ENCODE data around the gene KCTD15. TPM values are rescaled to one million over a fixed set of nuclear protein-coding genes. Genes with fewer than 3 reads are reported as not detected.

The KCTD15 gene
- total RNA-seq, 3 donors from 2014 or later, result 8.0 to 42.3 (median 10.1) TPM

- intact Hi-C loops (cut with DNase I, micrococcal nuclease), result no loop called here
- TF ChIP-seq, protein P1, sequence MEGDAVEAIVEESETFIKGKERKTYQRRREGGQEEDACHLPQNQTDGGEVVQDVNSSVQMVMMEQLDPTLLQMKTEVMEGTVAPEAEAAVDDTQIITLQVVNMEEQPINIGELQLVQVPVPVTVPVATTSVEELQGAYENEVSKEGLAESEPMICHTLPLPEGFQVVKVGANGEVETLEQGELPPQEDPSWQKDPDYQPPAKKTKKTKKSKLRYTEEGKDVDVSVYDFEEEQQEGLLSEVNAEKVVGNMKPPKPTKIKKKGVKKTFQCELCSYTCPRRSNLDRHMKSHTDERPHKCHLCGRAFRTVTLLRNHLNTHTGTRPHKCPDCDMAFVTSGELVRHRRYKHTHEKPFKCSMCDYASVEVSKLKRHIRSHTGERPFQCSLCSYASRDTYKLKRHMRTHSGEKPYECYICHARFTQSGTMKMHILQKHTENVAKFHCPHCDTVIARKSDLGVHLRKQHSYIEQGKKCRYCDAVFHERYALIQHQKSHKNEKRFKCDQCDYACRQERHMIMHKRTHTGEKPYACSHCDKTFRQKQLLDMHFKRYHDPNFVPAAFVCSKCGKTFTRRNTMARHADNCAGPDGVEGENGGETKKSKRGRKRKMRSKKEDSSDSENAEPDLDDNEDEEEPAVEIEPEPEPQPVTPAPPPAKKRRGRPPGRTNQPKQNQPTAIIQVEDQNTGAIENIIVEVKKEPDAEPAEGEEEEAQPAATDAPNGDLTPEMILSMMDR (IDR thresholded peaks at IDR 0.05), result no peak
- no peak overlapping the region for H3K4me3 ChIP-seq
- no peaks in the 10 kb centered on the region for H3K36me3 ChIP-seq (ENCODE audit: low read depth)
- ATAC-seq (no peak), DNase-seq (no peak)
- H3K9me3 ChIP-seq, result no peaks in the 10 kb centered on the region
- no peaks in the 10 kb centered on the region for H3K4me1 ChIP-seq (ENCODE audit: low read depth)
Observed at GRCh38 chr19:33755099-33756035, 41.3 kb upstream of the KCTD15 start.

GRCh38 chr19:33756177-33756576, 40.5 kb upstream of the KCTD15 start:
- intact Hi-C loops (cut with DNase I, micrococcal nuclease), result no loop called here
- Histone ChIP-seq H3K4me1 (ENCODE audit: low read depth) (no peaks in the 10 kb centered on the region), H3K36me3 (ENCODE audit: low read depth) (no peaks in the 10 kb centered on the region), H3K9me3 (no peaks in the 10 kb centered on the region), H3K4me3 (no peak overlapping the region)
- no peak for ATAC-seq
- no peak for DNase-seq
- TF ChIP-seq, protein P1 (IDR thresholded peaks at IDR 0.05), result no peak

DNA sequence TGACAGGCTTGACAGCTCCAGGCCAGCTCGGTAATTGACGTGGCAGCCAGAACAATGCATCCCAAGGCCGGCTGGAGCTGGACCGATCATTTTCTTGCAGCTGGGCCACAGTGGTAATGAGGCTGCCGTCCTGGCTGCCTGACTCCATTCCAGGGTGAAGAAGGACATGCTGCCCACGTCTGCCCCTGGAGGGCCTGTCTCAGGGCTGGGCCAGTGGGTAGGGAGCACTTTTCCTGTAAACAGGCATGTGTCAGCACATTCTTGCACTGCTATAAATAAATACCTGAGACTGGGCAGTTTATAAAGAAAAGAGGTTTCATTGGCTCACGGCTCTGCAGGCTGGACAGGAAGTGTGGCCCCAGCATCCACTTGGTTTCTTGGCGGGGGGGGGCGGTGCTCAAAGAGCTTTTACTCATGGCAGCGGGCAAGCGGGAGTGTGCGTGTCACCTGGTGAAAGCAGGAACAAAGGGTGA, 38.1 kb upstream of the KCTD15 start:
- Histone ChIP-seq H3K36me3 (ENCODE audit: low read depth) (no peaks in the 10 kb centered on the region), H3K9me3 (no peaks in the 10 kb centered on the region), H3K4me3 (no peak overlapping the region), H3K4me1 (ENCODE audit: low read depth) (no peaks in the 10 kb centered on the region)
- DNase-seq, result no peak
- ATAC-seq, result no peak
- TF ChIP-seq, protein P1 (IDR thresholded peaks at IDR 0.05), result no peak
- intact Hi-C loops (cut with DNase I, micrococcal nuclease), result no loop called here

DNA sequence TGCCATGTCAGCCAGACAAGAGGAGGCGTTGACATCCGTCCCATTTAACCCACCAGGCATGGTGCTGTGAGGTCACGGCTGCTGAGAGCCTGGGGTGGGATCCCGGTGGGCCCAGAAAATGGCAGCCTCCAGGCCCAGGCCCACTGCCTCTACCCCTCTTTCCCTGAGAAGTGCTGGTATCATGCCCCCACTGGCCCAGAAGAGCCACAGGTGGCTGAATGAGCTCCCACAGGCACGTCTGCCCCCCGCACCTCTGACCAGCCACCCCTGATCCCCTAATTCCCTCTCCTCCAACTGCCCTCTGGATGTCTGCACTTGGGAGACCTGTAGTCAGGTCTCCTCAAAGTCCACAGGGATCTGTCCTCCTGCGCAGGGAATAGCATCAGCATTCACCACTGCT, 37.3 kb upstream of the KCTD15 start:
- ATAC-seq (no peak), DNase-seq (no peak)
- TF ChIP-seq, protein P1 (IDR thresholded peaks at IDR 0.05), result no peak
- Histone ChIP-seq H3K36me3 (ENCODE audit: low read depth) (no peaks in the 10 kb centered on the region), H3K9me3 (no peaks in the 10 kb centered on the region), H3K4me3 (no peak overlapping the region), H3K4me1 (ENCODE audit: low read depth) (no peaks in the 10 kb centered on the region)
- intact Hi-C loops (cut with DNase I, micrococcal nuclease), result no loop called here

- Histone ChIP-seq H3K36me3 (ENCODE audit: low read depth) (no peaks in the 10 kb centered on the region), H3K9me3 (no peaks in the 10 kb centered on the region), H3K4me3 (no peak overlapping the region), H3K4me1 (ENCODE audit: low read depth) (no peaks in the 10 kb centered on the region)
- ATAC-seq, result peak; percentile 22
- TF ChIP-seq, protein P1 (IDR thresholded peaks at IDR 0.05), result no peak
- intact Hi-C loops (cut with DNase I, micrococcal nuclease), result no loop called here
- DNase-seq, result no peak
Observed at GRCh38 chr19:33763633-33764371, 32.9 kb upstream of the KCTD15 start.

All from mucosa of descending colon (tissue), 3 donors.